ENCODE measurements around the gene HAND2. TPM values are rescaled to one million over a fixed set of nuclear protein-coding genes. Genes with fewer than 3 reads are reported as not detected.

HAND2 gene
- polyA plus RNA-seq, 3 donors, result 0.06 to 0.36 TPM; not detected in 1

- DNase-seq (ENCODE audit: low read depth in 3 of 3, low spot score in 2 of 3), result no peak
Observed at GRCh38 chr4:173505924-173506518, 24.0 kb downstream of the HAND2 start.

DNA sequence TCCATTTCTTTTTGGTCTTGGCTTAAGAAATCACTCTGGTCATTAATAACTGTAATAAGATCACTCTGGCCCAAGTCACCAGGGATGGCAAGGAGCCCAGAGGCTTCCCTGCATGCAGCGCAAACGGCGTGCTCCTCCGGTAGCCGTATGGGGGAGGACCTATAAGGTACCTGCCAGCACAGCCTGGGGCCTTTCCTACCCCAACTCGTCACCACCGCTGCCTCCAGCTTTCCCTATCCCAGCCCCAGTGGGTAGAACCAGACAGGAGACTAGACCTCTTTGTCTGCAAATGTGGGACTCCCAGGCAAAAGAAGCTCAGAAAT, 25.9 kb downstream of the HAND2 start:
- DNase-seq (ENCODE audit: low read depth in 3 of 3, low spot score in 2 of 3), result no peak

GRCh38 chr4:173503330-173504180, 26.5 kb downstream of the HAND2 start:
- DNase-seq (ENCODE audit: low read depth in 3 of 3, low spot score in 2 of 3), result no peak

DNA sequence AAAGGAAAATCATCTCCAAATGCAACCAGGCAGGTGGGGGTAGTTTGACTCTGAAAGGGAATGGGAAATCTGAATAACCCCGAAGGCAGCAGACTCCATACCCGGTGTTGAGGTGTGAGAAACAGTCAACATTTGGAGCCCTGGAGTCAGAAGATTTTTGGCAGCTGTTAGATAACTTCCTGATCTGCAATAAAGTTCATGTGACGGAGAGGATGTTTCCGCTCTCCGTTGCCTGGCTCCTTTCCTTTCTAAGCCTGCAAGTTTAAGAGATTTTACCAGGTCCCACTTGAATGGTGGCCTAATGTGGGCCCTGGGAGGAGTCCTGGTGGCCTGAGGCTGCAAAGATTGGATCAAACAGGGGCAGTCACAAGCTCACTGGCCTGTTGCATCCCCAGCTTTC, 27.7 kb downstream of the HAND2 start:
- DNase-seq (ENCODE audit: low read depth in 3 of 3, low spot score in 2 of 3), result no peak

- no peak for DNase-seq (ENCODE audit: low read depth in 3 of 3, low spot score in 2 of 3)
Observed at GRCh38 chr4:173501592-173502150, 28.4 kb downstream of the HAND2 start.

DNA sequence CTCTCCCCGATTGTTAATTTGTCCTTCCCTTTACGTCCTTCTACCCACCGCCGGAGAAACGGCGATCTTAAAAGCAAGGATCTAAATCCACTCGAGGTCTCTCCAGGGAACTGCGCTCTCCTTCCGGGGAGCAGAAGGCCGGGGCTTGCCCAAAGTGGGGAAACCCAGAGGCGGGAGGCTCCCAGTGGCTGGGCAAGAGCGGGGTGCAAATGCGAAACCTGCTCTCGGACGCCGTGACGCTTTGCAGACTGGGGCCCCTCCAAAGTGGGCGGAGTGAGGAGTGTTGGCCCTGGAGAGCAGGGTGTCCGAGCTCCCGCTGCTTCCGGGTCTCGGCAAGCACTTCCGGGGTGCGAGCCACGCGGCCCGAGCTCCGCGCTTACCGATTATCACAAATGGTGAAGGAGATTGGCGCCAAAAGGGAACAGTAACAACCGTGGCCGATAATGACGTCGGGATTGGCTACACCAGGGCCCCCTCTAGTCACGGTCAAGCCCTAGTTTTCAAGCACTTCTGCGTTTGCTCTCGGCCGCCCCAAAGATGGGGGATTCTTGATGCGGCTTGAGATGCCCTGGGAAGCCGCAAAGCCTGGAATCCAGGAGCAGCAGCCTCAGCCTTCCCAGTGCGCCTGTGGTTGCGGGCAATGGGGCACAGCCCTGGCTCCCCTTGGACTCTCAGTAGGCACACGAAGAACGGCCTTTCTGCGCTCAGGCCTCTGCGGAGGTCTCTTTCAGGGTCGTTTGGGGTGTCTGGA, 29.0 kb downstream of the HAND2 start:
- DNase-seq (ENCODE audit: low read depth in 3 of 3, low spot score in 2 of 3), result no peak

GRCh38 chr4:173499658-173500535, 30.1 kb downstream of the HAND2 start:
- DNase-seq (ENCODE audit: low read depth in 3 of 3, low spot score in 2 of 3), result no peak

DNA sequence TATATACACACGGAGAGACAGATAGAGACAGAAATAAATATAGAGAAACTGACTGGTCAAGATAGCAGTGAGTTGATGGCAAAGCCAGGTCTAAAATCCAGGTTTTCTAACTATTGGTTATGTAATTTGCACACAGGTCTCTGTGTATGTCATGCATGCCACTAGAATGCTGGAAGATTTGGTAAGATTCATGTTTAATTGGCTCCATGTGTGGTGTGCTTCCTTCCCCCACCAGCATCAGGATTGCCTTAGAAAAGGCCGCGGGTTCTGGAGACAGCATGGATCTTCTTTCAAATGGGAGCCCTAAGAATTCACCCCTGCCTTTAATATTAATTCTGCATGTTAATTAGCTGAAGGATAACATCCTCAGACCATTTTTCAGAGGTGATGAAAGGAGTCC, 31.3 kb downstream of the HAND2 start:
- no peak for DNase-seq (ENCODE audit: low read depth in 3 of 3, low spot score in 2 of 3)

DNA sequence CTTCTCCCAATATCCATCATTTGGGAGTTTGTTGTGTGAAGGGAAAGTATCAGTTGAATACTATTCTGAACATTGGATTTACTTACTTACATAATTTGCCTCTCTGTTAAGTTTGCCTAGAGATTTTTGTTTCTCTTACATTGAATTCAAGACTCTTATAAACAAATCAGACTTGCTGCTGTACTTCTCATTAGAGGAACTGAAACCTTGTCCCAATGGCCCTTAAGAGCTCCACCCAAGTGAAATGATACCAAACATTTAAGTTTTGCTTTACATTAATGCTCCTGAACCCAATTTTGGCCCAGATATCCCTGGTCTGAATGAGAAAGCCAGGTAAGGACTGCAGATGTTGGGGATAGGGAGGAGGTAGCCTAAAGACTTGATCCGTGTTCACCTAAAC, 32.0 kb downstream of the HAND2 start:
- DNase-seq (ENCODE audit: low read depth in 3 of 3, low spot score in 2 of 3), result no peak

DNA sequence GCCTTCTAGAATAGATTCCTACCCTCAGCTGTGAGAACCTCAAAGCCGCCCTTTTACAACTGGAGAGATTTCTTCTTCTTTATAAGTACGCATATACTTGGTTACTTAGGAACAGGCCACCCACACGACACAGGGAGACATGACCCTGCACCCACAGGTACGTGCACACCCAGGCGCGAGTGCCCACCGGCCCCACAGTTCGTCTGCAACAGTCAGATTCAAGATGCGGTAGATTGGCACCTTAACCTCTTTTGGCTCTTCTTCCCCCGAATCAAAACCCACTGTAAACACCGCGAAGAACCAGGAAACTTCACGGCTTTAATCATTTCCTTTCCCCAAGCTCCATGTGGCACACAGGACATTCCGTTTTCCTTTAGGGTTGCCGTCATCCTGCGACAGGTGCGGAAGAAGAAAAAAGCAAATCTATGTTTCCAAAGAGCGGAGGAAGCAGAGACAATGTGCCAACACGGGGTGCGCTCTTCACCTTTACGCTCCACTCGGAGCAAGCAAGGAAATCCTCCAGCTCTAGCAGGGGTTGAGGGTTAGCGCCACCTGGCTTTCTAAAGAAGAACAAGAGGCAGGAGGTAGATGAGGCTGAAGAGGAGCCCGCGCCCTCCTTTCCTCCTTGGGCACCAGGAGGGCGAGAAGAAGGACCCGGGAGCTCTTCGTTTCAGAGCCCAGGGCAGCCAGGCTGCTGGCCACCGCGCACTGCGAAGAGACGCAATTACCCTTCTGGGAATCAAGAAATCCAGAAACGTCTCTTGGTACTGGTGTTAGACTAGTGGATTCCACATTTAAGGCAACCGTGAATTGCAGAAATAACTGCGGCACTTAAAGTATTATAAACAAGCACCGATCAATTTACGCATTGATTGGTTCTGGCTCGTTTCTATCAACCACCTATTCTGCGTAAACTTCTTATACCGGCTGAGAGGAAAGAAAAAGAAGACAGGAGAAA, 35.7 kb downstream of the HAND2 start:
- DNase-seq (ENCODE audit: low read depth in 3 of 3, low spot score in 2 of 3), result no peak

- no peak for DNase-seq (ENCODE audit: low read depth in 3 of 3, low spot score in 2 of 3)
Observed at GRCh38 chr4:173493041-173493440, 37.0 kb downstream of the HAND2 start.

DNA sequence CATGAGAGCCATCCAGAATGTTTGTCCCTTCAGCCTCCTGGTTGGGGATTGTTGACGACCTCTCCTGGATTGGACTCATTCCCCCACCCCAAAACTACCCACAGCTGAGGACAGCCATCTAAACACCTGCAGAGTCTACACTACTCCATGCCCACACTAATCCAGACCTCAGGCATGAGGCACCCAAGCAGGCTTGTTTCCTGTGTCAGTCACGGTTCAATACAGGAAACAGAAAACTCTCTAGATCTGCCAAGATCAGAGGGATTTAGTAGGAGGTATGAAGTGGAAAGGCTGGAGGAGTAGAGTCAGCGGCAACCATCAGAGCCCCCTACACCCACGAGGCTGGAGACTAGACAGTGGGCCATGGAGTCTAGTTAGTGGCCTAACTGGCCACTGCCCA, 37.7 kb downstream of the HAND2 start:
- no peak for DNase-seq (ENCODE audit: low read depth in 3 of 3, low spot score in 2 of 3)

GRCh38 chr4:173490817-173491528, 39.1 kb downstream of the HAND2 start:
- DNase-seq (ENCODE audit: low read depth in 3 of 3, low spot score in 2 of 3), result no peak

GRCh38 chr4:173490256-173490655, 39.8 kb downstream of the HAND2 start:
- DNase-seq (ENCODE audit: low read depth in 3 of 3, low spot score in 2 of 3), result no peak

DNA sequence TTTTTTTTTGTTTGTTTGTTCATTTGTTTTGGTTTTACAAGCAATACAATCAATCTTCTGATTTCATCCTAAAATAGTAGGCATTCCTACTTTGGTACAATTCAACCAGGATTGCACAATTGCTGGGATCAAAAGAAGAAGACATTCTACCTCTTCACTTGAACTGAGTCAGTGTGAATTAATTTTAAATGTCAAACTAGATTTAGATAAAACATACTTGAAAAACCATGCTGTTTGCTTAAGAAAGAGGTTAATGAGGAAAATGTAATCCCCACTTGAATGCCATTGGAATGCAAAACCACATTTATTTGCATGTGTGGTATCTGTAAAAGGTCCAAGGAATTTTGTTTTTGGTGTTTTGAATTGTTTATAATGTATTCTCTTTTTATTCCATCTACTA, 40.5 kb downstream of the HAND2 start:
- no peak for DNase-seq (ENCODE audit: low read depth in 3 of 3, low spot score in 2 of 3)

- no peak for DNase-seq (ENCODE audit: low read depth in 3 of 3, low spot score in 2 of 3)
Observed at GRCh38 chr4:173488656-173489055, 41.4 kb downstream of the HAND2 start.

DNA sequence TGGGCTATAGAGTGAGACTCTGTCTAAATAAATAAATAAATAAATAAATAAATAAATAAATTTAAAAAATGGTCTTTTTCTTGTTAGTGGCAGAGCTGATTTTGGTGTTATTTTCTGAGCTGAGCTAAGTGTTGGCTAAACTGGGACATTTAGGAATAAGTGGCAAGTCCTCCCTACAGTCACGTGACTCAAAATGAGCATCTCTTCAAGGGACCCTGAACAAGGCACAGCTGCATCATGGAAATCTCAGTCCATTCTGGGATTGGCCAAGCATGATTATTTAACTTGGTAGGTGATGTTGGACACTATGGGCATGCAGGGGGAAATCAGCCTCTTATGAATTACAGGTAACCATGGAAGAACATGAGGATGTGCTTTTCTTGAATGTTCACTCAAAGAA, 42.0 kb downstream of the HAND2 start:
- no peak for DNase-seq (ENCODE audit: low read depth in 3 of 3, low spot score in 2 of 3)

DNA sequence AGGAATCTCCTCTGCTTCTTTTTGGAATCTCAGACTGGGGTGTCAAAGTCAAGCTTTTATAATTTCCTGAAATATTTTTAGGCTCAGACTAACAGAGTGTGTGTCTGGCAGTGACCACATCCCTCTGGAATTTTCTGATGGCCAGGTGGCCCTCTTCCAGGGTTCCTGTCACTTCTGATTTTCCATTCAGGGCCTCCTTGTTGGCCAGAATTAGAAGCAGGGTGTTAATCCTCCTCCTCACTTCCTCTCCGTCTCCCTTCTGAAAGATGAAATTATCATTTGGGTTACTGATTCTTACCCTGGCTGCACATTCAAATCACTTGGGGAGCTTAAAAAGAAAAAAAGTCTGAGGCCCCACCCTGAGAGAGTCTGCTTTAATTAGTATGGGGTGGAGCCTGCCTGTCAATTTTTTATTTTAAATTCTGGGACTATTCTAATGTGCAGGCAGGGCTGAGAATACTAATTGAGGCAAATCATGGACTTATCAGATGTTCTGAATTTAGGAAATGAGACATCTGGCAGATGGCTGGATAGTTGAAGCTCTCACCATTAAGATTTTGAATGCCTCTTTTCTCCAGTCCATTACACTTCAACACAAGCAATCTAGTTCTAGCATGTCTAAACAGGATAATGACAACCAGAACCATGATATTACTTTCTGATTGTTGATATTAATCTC, 43.2 kb downstream of the HAND2 start:
- DNase-seq (ENCODE audit: low read depth in 3 of 3, low spot score in 2 of 3), result no peak

All from right renal cortex interstitium (tissue), 3 donors.